ENCODE results near the gene MMP24.
"Not testable (repeated sequence)": the region's sequence is repeated elsewhere in the genome, so short reads cannot be mapped to it uniquely, and the experiment has no call there.

MMP24 gene

DNA sequence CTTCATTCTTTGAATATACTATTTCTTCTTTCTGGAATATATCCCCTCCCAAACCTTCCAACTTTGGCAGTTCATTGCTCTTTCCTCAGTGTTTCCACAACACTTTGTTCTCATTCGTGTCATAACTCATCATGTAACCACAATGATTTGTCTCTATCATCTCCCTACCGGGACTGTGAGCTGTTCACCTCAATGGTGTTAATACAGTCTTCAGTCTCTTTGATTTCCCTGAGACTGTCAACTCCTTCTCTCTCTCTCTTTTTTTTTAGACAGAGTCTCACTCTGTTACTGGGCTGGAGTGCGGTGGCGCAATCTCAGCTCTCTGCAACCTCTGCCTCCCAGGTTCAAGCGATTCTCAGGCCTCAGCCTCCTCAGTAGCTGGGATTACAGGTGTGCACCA lies 2.5 kb upstream of the MMP24 start:
- no peak for DNase-seq

DNA sequence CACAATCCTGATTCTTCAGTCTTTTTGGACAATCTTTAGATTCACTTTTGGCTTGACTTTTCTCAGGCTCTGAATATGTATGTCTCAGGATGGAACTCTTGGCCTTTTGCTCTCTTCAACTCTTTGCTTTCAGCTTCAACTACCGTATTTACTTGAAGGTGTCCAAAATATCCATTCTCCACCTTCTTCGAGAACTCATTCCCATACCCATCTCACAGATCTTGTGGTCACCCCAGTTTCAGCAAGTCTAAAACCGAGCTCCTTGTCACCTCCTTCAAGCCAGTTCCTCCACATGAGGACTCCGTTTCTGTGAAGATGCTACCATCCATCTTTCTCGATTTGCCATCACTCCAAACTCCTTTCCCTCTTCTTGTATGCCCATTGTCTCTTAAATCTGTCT lies 2.0 kb upstream of the MMP24 start:
- DNase-seq, result no peak

DNA sequence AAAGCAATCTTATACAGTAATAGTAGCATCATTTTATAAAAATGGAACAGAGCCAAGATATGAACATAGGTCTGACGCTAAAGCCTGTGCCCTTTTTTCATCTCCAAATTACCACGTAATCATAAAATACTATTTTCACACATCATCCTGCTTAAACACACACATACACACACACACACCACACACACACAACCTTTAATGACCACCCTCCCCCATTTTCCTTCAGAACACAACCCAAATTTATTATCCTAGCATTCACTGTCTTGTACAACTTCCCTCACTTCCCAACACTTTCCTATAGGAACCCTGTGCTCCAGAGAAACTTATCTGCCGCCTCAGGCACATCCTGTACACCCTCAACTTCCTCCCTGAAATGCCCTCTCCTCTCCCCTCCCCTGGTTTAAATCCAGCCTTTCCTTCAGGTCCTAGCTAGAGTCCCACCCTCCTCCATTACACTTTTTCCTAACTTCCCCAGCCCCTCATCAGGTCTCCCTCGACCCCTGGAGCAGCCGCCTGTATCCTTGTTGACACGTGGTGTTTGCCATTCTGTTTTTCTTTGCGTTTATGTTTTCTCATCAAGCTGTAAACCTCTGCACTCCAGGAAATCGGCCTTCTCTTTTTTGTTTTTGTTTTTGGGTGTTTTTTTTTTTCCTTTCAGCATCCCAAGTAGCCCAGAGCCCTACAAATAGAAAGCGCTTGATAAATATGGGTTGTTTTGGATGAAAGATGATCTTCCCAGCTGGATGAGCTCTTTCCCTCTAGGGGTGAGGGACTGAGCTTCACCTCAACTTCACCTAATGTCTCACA lies 968 bp upstream of the MMP24 start:
- no peak for DNase-seq

DNA sequence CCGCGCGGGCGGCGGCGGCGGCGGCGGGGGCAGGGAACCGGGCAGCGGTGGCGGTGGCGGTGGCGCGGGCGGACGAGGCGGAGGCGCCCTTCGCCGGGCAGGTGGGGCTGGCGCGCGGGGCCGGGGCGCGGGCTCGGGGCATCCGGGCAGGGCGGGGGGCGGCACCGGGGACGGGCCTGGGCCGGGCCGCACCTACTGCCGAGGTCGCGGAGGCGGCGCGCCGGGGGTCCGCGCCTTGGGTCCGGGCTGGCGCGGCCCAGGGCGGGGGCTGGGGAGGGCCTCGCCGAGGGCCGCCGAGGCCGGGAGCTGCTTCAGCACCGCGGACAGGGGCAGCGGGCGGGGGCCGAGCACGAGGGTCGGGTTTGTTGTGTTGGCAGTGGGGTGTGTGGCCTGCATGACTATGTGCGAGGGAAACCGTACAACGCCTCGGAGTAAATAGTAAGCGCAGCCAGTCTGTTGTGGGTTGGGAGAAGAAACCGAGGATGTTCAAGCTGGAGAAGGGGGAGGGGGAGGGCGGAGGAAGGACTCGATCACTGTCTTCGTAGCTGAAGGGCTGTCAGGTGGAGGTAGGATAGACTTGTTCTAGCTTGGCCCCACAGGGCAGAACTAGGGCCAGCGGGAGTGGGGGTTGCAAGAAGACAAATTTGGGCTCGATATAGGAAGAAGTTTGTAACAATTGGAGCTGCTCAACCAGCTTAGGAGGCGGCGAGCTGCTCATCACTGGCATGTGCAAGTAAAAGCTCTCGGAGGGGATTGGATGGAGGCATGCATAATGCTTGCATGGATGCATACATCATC lies 593 bp downstream of the MMP24 start:
- DNase-seq, result peak; percentile 54 to 58

DNA sequence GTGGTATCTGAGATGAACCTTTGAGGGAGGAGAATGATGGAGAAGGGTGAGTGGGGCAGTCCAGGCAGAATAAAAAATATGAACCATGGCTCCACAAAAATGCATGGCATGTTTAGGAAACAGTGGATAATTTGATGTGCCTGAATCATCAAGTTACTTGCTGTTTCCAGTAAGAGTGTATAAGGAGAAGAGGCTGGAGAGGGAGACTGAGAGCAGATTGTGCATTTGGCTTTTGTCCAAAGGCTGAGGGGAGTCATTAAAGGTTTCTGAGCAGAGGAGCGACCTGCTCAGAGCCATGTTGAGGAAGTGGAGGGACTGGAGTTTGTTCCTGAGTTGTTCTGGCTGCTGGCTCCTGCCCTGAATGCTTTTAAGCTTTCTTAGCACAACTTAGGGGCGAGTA lies 6.1 kb downstream of the MMP24 start:
- DNase-seq, result no peak

DNA sequence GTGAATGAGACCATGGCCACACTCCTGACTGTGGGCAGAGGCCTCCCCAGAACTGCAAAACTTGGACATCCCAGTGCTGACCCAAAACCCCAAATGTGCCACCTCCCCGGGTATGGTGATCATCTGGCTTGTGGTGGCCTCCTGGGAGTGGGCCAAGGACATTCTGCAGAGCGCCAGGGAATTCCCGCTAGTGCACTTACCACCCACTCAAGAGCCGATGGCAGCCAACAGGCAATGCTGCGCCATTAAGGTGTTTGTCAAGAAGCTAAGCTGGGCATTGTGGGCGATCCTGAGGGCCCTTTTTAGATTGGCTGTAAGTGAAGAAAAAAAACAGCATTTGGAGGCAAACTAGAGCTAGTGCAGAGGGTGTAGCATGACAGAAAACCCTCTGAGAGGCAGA lies 9.4 kb downstream of the MMP24 start:
- DNase-seq, result no peak

DNA sequence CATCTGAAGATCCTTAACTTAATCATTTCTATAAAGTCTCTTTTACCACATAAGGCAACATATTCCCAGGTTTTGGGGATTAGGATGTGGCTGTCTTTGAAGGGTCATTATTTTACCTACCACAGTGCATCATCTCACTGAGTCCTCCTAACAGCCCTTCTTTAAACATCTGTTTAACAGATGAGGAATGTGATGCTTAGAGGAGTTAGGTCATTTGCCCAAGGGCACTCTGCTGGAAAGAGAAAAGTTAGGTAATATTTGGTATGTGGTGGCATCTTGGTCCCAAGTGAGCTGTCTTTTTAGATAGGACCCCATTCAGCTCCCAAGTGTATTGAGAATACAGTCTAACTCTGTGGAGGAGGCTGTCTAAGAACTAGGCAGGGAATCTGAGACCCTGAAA lies 11.0 kb downstream of the MMP24 start:
- DNase-seq, result no peak

DNA sequence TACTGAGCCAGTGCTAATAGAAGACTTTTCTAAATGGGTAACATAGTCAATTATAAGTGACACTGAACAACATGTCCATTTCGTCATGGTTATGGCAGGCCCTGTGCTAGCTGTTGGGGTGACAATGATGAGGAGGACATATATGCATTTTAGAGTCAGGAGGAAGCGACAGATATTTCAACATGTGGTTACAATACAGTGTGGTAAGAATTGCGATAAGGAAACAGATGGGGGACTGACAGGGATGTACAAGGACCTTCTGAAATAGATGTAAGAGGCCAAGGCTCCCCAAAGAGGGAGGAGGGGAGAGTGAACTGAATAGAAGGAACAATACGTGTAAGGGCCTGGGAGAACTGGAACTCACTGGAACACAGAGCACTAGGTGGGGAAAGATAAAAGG lies 11.7 kb downstream of the MMP24 start:
- no peak for DNase-seq

DNA sequence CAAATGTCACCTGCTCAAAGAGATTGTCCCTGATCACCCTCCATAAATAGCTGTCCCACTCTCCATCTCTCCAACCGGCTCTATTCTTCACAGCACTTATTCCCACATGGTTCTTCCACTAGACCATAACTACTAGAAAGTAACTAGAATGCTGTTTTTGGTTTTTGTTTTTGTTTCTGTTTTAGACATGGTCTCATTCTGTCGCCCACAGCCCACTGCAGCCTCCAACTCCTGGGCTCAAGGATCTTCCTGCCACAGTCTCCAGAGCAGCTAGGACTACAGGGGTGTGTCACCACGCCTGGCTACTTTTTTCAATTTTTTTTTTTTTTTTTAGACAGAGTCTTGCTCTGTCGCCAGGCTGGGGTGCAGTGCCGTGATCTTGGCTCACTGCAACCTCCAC lies 12.2 kb downstream of the MMP24 start:
- DNase-seq, result no peak

DNA sequence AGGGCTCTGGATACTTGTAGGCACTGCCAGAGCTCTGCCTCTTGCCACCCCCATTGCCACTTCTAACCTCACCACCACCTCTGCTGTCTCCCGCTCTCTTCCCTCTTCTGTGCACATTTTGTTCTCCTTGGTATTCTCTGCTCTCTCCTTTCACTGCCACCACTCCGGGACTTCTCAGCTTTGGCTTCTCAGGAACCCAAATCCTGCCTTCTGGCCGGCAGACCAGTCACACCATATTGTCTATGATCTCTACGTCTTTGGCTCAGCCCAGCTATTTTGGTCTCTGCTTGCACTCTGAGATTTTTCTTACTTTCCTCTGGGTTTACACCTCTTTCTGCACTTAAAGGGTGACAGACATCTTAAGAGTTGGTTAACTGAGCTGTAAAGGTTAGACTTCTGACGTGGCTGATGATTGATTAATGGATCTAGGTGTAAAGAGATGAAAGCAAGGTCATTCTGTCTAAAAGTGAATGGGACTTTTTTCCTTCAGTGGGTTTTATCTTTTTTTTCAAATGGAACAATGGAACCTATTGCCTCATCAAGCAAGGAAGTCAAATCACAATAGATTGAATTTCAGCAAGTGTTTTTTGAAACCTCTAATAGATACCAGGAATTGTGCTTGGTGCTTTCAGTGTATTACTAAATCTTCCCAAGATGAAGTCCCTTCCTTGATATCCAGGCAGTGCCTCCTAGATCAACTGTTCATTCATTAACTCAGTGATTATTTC lies 13.8 kb downstream of the MMP24 start:
- no peak for DNase-seq

DNA sequence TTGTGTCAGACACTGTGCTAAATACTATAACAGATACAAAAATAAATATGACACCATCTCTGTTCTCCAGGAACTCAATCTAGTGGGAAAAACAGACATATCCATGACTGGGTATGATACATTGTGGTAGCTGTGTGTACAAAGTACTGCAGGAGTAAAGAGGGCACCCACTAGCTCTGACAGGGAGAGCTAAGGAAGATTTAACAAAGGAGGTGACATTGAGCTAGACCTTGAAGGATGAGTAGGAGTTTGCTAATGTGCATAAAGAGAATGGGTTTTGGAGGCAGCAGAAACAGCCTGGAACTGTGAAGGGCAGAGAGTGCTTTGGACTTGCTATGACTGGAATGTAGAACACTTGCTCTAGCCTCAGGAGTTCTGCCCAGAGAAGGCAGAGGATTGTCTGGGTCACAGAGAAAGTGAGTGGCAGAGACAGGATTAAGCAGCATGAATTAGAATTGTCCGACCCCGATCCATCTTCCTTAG lies 14.4 kb downstream of the MMP24 start:
- DNase-seq, result no peak

DNA sequence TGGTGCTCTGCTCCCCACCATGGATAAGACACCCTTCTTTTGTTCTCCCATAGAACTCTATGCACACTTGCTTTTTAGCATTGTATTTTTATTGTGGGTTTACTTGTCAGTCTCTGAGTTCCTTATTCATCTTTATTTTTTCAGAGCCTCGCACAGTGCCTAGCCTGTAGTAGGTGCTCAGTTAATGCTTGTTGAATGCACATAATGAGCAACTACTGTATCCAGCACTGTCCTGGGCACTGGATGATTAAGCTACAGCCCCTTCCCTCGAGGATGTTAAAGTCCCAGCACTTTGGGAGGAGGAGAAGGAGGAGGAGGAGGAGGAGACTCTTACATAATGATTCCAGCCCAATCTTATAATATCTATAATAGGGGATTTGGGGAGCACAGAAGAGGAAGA lies 16.8 kb downstream of the MMP24 start:
- no peak for DNase-seq

DNA sequence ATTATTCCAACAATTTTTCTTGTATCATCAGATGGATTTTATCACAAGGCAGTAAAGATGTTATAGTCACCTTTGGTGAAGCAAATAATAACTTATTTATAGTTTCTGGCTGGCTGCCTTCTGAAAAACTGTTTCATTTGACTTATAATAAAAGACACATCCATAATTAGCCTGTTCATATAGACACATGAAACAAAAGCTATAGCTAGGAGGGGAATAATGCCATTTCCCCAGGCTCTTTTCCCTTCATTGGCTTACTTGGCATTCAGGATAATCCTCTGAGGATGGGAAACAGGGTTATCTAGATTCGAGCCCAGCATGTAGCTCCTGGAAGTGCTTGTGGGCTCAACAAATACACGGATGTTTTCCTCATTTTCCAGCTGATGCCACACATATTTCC lies 17.5 kb downstream of the MMP24 start:
- DNase-seq, result no peak

DNA sequence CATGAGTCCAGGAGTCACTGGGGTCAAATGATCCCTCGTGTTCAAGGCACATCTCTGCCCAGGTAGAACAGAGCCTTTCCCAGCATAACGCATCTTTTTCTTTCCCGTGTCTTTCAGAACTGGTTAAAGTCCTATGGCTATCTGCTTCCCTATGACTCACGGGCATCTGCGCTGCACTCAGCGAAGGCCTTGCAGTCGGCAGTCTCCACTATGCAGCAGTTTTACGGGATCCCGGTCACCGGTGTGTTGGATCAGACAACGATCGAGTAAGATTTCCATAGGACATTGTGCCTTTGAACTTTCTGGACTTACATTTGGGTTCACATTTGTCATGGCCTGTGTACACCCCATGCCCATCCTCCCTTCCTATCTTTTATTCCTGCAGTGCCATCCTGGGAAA lies 20.2 kb downstream of the MMP24 start:
- DNase-seq, result no peak

DNA sequence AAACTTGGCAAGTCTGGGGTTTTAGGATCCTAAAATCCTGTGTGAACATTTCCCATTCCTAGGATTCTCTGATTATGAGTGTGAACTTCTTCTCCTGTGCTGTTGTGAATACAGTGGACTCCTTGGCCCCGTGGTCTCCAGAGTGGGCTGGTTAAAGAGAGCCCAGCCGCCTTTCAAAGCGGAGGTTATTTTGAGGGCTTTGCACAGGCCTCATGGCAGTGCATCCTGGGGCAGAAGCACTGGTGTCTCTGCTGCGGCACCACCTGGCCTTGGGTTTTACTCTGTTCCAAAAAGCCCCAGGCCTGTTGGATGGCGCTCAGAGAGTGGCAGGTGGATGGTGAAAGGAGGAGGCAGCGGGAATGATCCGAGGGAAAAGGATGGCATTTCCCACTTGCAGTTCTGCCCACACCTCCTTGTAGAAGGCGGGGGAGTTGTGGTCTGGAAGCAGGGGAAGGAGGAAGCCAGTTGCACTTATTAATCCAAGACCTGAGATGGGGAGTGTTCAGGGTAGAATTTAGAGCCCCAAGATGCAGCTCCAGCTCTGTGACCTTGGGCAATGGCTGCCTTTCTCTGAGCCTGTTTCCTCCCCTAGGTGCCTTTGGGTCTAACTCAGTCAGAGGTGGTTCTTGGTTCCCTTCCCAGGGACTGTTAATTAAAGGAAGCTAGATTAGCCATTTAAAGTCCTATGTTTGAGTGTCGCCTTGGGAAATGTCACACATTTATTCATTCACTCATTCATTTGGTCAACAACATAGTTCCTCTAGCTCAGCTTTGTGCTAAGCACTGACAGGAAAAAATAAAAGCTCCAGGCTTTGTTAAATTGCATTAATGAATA lies 22.4 kb downstream of the MMP24 start:
- no peak for DNase-seq

DNA sequence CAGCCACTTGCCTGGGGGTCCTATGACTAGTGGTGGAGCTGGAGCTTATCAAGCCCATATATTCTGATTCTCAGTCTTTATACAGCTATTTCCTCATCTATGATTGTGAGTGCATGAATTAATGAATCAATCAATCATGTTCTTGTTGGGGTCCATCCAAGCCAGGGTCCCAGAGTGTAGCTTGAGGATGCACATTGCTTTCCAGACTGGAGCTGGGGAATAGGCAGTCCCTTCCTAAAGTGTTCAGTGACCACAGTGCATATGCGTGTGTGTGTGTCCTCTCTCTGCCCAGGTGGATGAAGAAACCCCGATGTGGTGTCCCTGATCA lies 25.1 kb downstream of the MMP24 start:
- DNase-seq, result no peak

DNA sequence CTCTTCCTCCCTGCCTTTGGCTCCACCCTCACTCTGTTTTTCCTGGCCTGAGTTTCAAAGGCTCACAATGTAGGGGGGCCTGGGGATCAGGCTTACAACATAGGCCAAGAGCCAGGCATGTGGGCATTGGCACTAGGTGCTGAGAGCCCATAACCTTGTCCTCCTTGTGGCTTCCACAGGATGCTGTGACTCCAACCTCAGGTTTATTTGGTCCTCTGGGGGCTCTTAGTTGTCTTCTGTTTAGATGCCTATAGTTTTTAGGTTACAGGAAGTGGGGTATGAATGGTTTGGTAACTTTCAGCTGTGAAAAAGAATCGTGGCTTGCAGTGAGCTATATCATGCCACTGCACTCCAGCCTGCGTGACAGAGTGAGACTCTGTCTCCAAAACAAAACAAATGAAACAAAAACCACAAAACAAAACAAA lies 25.6 kb downstream of the MMP24 start:
- no peak for DNase-seq

DNA sequence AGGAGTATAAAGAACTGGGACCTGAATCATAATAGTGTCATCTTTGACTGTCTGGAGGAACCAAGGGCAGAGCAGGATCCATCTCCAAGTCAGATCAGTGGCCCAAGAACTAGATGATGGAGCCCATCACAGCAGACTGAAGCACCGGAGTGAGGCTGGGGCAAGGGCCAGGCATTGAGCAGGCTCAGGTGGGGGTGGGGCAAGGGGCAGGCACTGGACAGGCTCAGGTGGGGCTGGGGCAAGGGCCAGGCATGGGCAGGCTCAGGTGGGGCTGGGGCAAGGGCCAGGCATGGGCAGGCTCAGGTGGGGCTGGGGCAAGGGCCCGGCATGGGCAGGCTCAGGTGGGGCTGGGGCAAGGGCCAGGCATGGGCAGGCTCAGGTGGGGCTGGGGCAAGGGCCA lies 26.1 kb downstream of the MMP24 start:
- DNase-seq, result not testable (repeated sequence)

DNA sequence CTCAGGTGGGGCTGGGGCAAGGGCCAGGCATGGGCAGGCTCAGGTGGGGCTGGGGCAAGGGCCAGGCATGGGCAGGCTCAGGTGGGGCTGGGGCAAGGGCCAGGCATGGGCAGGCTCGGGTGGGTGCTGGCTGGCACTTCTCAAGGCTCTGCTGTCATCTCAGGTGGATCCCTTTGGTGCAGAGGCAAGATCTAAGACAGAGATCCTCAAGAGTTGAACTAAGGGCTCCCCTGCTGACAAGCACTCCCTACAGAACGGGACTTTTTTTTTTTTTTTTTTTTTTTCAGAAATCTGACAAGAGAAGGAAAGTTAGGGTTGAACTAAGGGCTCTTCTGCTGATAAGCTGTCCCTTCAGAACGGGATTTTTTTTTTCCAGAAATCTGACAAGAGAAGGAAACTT lies 26.5 kb downstream of the MMP24 start:
- DNase-seq, result no peak

DNA sequence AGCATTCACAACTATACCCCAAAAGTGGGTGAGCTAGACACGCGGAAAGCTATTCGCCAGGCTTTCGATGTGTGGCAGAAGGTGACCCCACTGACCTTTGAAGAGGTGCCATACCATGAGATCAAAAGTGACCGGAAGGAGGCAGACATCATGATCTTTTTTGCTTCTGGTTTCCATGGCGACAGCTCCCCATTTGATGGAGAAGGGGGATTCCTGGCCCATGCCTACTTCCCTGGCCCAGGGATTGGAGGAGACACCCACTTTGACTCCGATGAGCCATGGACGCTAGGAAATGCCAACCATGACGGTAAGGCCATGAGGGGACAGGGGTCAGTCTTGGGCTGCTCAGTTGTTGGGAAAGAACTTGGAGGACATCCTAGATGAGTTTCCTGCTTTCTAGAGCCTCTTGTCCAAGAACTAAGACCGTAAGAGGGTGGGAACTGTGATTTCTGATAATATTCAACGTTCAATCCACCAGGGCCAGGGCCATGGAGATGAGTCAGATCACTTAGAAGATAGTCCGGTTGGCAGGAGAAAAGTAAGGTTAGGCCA lies 28.0 kb downstream of the MMP24 start:
- no peak for DNase-seq

DNA sequence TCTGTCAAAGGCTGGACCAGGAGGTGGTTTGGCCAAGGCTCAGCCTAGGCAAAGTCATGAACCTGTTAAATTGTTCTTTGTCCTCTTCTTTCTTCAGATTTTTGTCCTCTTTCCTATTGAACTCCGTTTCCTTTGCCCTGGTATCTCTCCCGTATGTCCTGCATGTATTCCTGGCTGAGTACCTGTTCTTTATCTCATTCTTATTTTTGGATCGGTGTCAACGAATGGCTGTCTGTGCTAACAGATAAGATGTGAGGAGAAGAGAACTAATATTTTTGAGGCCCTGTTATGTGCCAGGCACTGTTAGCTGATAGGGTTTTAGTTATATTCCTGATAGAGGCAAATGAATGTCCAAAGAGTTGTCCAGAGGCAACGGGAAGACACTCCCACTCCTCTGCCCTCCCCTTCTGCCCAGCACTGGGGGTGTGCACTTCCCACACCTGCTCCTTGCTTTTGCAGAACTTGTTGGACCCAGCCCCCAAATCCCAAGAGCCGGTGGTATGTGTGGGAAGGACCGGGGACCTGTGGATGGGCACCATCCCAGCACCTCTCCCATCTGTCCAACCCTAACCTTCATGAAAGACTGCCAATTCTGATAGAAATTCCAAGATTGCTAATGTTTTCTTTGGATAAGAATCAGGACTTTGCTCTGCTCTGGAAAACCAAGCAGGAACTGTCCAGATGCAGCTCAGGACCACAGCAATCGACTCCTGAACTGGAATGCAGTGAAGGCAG lies 30.9 kb downstream of the MMP24 start:
- DNase-seq, result no peak

DNA sequence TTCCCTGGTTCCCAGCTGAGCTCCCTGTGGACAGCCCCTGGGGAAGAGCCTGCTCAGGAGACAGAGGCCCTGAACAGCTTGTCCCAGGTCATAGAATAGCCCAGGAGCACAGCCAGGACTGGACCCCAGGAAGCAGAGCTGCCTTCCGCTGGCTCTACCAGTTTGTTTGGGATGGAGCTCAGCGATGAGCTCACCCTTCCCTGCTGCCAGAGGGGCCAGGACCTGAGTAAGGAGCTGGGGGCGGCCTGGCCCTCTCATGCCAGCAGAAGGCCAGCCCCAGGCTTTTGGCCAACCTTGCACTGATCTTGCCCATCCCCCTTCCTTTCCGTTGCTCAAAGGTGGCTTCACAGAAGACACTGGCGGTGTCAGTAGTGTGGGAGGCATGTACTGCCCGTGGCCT lies 33.9 kb downstream of the MMP24 start:
- no peak for DNase-seq

Data from stimulated activated CD4-positive, alpha-beta T cell treated with anti-CD3 and anti-CD28 coated beads, Interleukin-2, amount 100 ng/mL, for 24 hours (primary cell).